Superior temporal gyrus (tissue), 1 donor: ENCODE measurements around the gene PPP6R3.
A peak's percentile ranks its signal among the peaks of the same experiment; 100 is the strongest.
"Not testable (repeated sequence)": the region's sequence is repeated elsewhere in the genome, so short reads cannot be mapped to it uniquely, and the experiment has no call there.

ENCODE experiments used
- DNase-seq: peaks from one replicate; pipeline ENCODE4 v3.0.0-alpha.2; 2016; ENCODE audit errors: extremely low spot score

PPP6R3 gene

GRCh38 chr11:68436162-68436888 lies 24.2 kb upstream of the PPP6R3 start:
- no peak for DNase-seq

GRCh38 chr11:68436985-68437926 lies 23.3 kb upstream of the PPP6R3 start:
- DNase-seq: no peak

GRCh38 chr11:68437927-68438657 lies 22.5 kb upstream of the PPP6R3 start:
- DNase-seq: no peak

- peak; percentile 27 for DNase-seq
These were observed 21.8 kb upstream of the PPP6R3 start for GRCh38 chr11:68438658-68439259.

GRCh38 chr11:68439355-68440065 lies 21.0 kb upstream of the PPP6R3 start:
- DNase-seq: no peak

GRCh38 chr11:68440224-68440623 lies 20.3 kb upstream of the PPP6R3 start:
- DNase-seq: no peak

GRCh38 chr11:68441466-68442230 lies 18.9 kb upstream of the PPP6R3 start:
- DNase-seq: no peak

GRCh38 chr11:68442433-68442832 lies 18.1 kb upstream of the PPP6R3 start:
- no peak for DNase-seq

- no peak for DNase-seq
These were observed 16.0 kb upstream of the PPP6R3 start for GRCh38 chr11:68444566-68444965.

GRCh38 chr11:68445531-68446035 lies 15.0 kb upstream of the PPP6R3 start:
- DNase-seq: no peak

GRCh38 chr11:68446046-68446725 lies 14.4 kb upstream of the PPP6R3 start:
- no peak for DNase-seq

- peak; percentile 82 for DNase-seq
These were observed 13.3 kb upstream of the PPP6R3 start for GRCh38 chr11:68447015-68447801.

GRCh38 chr11:68447914-68448313 lies 12.6 kb upstream of the PPP6R3 start:
- not testable (repeated sequence) for DNase-seq

GRCh38 chr11:68448604-68449011 lies 11.9 kb upstream of the PPP6R3 start:
- no peak for DNase-seq

- no peak for DNase-seq
These were observed 10.6 kb upstream of the PPP6R3 start for GRCh38 chr11:68449951-68450350.

- no peak for DNase-seq
These were observed 9.8 kb upstream of the PPP6R3 start for GRCh38 chr11:68450711-68451110.

- no peak for DNase-seq
These were observed 5.8 kb upstream of the PPP6R3 start for GRCh38 chr11:68454767-68455166.

GRCh38 chr11:68455485-68455884 lies 5.1 kb upstream of the PPP6R3 start:
- no peak for DNase-seq
